GM21786 (cell line): ENCODE measurements around the gene CLEC4M.

Experiments used
- ATAC-seq: cut with Tn5 transposase; IDR thresholded peaks from one replicate; pipeline ENCODE4 v1.9.1; 2021; ENCODE audit not compliant: unreplicated experiment

CLEC4M gene, protein sequence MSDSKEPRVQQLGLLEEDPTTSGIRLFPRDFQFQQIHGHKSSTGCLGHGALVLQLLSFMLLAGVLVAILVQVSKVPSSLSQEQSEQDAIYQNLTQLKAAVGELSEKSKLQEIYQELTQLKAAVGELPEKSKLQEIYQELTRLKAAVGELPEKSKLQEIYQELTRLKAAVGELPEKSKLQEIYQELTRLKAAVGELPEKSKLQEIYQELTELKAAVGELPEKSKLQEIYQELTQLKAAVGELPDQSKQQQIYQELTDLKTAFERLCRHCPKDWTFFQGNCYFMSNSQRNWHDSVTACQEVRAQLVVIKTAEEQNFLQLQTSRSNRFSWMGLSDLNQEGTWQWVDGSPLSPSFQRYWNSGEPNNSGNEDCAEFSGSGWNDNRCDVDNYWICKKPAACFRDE

DNA sequence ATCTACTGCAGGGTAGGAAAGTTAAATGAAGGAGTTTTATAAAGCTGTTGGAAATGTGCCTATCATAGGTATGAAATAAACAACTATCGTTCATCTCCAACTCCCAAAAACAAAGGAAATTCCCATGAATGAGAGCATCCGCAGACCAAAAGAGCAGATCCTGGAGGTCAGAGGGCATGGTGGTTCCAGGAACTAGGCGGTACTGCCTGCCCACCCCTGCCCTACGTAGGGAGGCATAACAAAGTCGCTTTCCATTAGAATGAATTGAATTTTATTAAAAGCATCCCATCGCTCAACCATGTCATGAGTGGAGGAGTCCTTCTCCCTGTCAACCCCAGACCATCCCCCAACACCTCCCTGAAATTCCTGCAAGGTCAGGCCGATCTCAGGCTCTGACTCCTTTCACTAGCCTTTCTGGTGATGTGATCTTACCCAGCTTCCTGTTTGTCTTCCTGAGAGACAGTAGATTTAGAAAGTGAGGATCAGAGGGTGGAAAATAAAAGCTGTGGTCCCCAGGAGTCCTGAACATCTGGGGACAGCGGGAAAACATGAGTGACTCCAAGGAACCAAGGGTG is at the start of gene CLEC4M:
TSS of gene CLEC4M (plus strand) at position 525 of the 575 bp plus-strand sequence. CDS start at position 549, 24 bp downstream.
- no peak for ATAC-seq

DNA sequence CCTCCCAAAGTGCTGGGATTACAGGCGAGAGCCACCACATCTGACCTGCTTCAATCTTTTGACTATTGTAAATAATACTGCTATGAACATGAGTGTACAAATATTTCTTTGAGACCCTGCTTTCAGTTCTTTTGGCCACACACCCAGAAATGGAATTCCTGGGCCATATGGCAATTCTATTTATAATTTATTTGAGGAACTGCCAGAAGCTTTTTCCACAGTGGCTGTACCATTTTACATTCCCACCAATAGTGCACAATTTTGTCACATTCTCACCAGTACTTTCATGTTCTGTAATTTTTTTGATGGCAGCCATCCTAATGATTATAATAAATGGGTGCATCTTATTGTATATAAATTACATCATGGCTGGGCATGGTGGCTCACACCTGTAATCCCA is 47.4 kb upstream of the CLEC4M start:
- ATAC-seq, result no peak

DNA sequence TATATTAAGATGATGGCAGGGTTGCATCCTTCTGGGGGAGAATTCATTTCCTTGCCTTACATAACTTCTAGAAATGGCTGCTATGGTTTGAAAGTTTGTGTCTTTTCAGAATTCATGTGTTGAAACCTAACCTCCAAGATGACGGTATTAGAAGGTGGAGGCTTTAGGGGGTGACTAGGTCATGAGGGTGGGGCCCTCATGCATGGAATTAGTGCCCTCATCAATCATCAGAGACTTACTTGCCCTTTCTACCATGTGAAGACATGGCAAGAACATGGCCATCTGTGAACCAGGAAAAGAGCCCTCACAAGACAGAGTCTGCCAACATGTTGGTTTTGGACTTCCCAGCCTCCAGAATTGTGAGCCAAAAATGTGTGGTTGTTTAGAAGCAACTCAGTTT is 46.3 kb upstream of the CLEC4M start:
- ATAC-seq, result no peak

DNA sequence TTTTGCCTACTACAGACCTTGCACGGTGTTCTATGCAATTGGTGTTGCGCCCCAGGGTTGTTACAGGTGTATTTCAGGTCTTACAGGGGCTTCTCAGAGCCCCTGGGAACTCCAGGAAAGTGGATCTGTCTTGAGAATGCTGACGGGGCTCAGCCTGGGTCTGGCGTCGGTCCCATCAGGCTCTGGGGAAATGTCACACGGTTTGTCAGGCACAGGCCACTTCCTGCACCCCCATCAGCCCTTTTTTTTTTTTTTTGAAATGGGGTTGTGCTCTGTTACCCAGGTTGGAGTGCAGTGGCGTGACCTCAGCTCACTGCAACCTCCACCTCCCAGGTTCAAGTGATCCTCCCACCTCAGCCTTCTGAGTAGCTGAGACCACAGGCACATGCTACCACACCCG is 44.4 kb upstream of the CLEC4M start:
- ATAC-seq, result no peak

DNA sequence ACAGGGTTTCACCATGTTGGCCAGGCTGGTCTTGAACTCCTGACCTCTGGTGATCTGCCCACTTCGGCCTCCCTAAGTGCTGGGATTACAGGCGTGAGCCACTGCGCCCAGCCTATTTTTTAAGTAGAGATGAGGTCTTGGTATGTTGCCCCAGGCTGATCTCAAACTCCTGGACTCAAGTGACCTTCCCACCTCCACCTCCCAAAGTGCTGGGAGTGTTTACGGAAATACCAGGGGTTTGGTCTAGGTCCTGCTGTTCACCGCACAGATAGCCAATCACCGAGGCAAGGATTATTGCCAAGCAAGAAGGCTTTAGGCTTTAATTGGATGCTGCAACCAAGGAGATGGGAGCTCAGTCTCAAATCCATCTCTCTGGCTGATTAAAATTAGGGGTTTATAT is 42.7 kb upstream of the CLEC4M start:
- ATAC-seq, result no peak

DNA sequence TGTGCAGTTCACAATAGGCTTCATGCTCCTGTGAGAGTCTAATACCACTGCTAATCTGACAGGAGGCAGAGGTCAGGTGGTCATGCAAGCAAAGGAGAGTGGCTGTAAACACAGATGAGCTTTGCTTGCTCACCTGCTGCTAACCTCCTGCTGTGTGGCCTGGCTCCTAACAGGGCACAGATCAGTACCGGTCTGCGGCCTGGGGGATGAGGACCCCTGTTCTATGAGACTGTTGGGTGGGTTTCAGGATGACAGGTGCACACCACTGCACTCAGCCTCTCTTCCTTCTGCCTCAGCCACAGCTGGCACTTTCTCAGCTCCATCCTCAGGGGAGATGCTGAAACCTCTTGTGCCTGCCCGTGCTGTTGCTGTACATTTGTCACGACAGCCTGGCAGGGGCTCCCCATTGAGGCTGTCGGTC is 40.8 kb upstream of the CLEC4M start:
- ATAC-seq, result no peak

DNA sequence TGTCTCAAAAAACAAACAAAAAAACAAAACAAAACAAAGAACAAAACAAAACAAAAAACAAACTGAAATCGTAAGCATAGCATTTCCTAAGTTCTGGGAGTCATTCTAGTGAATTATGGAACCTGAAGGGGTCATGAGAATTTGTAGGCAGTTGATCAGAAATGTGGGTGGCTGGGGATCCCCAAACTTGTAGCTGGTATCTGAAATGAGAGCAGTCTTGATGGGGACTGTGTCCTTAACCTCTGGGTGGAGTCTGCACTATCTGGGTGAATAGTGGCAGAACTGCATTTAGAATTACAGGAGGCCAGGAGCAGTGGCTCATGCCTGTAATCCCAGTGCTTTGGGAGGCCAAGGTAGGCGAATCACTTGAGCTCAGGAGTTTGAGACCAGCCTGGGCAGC is 37.3 kb upstream of the CLEC4M start:
- no peak for ATAC-seq

DNA sequence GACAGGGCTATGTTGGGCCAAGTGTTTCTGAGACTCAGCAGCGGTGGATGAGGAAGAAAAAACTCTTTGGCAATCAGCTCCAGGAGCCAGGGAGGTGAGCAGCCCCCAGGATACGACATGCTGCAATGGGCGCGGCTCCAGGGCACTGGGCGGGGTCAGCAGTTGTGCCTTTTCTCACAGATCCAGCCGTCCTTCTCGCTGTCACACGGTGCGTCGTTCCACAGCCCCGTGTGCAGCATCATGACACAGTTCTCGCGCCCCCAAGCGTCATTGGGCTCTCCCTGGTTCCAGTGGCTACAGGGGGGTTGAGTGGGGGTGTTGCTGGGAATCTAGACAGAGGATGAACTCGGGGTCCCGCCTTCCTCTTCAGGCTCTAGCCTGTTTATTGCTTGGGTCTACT is 33.8 kb upstream of the CLEC4M start:
- ATAC-seq, result no peak

DNA sequence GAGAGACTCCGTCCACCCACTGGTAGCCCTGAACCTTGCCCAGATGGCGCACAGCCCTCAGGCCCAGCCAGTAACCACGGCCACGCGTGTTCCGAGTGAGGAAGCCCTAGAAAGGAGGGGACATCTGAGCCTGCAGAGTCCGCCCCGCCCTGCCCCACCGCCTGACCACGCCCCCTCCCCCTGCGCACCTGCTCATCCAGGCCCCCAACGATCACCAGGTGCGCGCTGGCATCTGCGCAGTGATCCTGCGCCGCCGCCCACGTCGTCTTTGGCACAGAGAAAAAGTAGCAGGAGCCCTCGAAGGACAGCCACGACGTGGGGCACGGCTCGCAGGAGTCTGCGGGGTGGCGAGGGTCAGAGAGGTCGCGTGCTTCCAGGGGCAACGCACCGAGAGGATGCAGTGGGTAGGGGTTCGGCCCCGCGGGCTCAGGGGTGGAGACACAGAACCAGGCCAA is 33.2 kb upstream of the CLEC4M start:
- no peak for ATAC-seq

DNA sequence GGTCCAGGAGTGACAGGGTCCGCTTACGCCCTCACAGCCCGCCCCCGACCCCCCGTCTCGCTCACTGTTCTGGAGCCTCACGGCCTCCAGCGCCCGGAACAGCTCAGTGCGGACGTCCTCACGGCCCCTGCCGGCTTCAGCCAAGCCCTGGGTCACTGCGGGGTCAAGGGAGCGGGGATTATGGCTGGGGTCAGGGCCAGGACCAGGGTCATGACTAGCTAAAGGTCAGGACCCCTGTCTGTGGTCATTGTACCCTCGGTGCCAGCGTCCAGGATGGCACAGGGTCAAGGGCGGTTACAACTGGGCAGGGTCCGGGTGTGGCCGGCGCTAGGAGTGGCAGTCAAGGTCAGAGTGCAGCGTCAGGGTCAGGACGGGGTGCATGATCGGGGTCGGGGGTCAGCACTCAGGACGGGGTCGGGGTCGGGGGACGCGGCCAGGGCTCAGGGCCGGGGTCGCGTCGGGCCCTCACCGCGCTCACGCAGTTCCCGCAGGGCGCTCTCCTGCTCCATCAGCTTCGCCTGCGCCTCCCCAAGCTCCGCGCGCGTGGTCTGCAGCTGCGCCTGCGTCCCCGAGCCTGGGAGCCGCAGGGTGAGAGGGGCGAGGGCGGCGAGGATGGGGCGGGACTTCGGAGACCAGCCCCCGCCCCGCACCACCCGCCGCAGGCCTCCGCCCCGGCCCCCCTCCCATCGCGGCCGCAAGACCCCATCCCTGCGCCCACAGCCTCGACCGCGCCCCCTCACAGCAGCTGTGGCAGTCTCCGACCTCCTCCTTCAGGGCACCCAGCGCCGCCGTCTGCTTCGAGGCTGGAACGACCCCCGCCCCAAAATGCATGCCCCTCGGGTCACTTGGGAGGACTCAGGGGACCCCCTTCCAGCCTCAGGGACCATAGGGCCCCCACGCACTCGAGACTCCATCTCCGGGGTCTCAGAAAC is 32.5 kb upstream of the CLEC4M start:
- no peak for ATAC-seq

DNA sequence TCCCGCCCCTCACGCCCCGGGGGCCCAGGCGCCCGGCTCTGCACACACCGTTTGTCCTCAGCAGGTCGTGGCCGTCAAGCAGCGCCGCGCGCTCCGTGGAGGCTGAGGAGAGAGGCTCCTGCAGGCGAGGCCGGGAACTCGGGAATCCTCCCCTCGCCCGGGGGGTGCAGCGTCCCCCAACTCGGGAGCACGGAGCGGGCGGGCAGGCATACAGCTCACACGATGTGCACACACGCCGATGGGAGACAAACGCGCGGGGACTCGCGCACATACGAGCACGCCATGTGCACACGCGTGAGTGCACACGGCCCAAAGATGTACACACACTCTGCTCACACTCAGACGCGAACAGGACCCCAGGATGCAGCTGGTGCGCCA is 31.8 kb upstream of the CLEC4M start:
- ATAC-seq, result no peak

DNA sequence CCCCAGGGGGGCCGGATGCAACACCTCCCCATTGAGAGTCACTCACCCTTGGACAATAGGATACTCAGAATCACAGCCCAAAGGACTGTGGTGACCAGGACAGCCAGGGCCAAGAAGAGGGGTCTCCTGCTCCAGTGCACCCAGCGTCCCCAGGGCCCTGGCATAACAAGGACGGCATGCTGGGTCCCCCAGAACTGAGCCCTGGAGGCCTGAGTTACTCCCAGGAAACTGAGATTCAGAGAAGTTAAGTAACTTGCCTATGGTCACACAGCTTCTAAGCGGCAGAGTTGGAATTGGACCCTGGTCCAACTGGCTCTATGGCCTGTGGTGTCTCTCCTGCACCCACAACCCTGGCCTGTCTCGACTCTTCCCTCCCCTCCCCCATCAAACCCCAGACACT is 31.4 kb upstream of the CLEC4M start:
- ATAC-seq, result no peak

DNA sequence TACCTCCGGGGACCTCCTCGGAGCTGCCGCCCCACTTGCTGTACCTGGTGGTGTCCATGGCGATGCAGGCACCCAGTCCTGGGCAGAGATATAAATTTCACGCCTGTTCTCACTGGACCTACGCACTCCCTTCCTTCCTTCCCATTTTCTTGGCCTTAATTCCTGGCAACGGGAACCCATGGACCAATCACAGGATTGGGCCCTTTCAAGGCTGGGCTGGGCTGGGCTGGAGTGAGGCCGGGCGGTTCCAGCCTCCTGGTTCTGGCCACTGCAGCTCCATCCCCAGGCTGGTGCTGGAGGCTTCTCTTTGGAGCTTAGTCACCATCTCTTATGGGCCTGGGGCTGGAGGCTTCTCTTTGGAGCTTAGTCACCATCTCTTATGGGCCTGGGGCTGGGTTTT is 31.0 kb upstream of the CLEC4M start, which contains the start of gene CLEC4G:
TSS of gene CLEC4G (minus strand) at position 66 of the 400 bp plus-strand sequence. CDS start at position 58, 8 bp downstream.
- no peak for ATAC-seq

DNA sequence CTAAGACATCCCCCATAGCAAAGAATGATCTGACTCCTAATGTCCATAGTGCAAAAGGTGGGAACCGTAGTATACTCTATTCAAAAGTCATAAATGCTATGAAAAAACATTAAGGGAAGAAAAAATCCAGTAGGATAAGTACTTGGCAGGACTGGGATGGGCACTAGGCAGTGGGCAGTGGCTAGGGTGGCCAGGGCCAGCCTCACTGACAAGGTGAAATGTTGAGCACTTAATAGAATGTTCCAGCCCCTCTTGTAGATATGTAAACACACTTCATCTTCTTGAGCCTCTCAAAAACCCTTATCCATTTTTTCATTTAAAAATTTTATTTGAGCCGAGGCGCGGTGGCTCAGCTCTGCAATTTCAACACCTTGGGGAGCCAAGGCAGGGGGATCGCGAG is 29.7 kb upstream of the CLEC4M start:
- no peak for ATAC-seq

DNA sequence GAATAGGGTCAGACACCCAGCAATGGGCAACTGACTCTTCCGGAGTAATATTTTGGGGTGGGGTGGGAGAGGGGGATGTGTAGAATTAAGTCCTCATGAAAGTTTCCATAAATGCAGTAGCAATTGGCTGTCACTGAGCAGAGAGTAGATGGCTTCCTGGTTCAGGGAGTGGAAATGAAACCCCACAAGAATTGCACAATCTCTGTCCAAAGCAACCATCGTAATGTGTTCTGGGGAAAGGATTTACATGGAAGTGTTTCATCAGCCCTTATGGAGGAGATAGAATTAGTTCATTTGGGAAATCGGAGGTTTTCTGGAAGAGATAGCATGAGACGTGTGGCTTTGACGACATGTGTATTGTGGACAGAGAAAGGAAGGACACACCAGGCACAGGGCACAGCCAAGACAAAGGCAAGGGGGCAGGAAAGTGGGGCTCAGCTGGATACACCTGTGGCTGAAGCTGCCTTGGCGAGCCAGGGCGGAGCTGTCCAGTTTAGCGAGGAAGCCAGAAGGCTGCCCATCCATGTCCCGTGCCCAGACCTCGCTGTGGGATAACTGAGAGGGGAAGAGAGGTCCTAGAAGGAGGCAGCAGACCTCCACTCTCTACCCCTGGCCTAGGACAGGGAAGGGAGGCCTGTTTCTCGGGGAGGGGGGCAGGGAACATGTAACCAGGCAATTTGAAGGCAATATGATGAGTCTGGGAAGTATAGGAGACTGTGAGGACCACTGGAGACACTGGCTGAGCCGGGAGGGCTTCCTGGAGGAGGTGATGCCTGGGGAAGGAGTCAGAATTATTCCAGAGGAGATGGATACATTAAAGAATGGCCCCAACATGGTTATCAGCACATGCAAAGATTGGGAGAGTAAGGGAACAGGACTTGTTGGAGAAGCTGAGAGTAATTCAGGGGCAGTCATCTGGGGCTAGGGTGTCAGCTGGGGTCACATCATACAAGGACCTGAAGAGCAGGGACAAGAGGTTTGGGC is 28.5 kb upstream of the CLEC4M start:
- ATAC-seq, result no peak

DNA sequence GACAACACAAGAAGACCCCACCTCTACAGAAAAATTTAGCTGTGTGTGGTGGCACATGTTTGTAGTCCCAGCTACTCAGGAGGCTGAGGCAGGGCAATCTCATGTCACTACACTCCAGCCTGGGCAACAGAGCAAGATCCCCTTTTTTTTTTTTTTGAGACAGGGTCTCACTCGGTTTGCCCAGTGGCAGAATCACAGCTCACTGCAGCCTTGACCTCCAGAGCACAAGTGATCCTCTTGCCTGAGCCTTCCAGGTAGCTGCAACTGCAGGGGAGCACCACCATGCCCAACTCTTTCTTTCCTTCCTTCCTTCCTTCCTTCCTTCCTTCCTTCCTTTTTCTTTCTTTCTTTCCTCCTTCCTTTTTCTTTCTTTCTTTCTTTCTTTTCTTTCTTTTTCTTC is 26.9 kb upstream of the CLEC4M start:
- ATAC-seq, result no peak

DNA sequence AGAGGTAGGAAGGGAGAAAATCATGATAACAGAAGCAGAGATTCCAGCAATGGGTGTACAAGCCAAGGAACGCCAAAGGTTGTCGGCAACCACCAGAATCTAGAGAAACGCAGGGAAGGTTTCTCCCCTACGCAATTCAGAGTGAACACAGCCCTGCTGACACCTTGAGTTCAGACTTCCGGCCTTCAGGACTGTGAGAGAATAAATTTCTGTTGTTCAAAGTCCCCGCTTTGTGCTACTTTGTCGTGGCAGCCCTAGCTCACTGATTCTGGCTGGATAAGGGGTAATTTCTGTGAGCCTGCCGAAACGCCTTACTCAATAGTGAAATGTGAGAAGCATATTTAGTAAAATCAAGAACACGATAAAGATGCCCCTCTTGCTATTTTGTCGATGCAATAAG is 25.8 kb upstream of the CLEC4M start:
- ATAC-seq, result no peak

DNA sequence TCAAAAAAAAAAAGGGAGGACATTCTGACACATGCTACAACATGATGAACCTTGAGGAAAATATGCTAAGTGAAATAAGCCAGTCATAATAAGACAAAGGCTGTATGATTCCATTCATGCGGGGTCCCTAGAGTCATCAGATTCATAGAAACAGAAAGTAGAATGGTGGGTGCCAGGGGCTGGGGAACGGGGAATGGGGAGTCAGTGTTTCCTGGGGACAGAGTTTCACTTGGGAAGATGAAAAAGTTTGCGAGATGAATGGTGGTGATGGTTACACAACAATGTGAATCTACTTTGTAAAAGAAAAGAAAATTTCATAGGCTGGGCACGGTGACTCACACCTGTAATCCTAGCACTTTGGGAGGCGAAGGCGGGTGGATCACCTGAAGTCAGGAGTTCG is 25.0 kb upstream of the CLEC4M start:
- no peak for ATAC-seq

DNA sequence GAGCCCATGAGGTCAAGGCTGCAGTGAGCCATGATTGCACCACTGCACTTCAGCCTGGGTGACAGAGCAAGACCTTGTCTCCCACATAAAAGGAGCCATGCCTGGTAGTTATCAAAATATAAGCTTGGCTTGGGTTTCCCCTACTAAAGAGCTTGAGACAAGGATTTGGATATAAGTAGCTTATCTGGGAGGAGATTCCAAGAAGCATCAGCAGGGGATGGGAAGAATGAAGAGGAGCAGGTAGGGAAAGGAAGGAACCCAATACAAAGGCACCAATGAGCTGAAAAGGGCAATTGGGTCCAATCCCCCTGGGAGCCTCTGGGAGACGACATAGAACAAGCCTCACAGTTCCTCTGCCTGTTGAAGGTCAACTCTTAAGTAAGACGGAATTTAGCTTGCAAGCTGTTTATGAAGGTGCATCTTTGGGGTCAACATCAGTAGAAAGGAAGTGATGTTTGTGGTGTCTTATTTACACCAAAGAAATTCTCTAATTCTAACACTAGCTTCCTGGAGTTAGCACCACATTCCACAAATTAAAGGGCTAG is 23.8 kb upstream of the CLEC4M start:
- no peak for ATAC-seq
